Smooth muscle cell (in vitro differentiated cells): ENCODE measurements around the gene ABCB6. TPM values are rescaled to one million over a fixed set of nuclear protein-coding genes. Genes with fewer than 3 reads are reported as not detected.

Experiments used
- DNase-seq: peaks from one replicate; lab custom pipeline; 2025; ENCODE audit not compliant: unreplicated experiment; lab: John Stamatoyannopoulos, UW
- H2AFZ ChIP-seq: fragments of 200-600 bp; sonication (generic); 2 replicates; pipeline ENCODE4 v1.6.0; 2016; ENCODE audit warnings: antibody characterized with exemption, low read depth, mild to moderate bottlenecking
- H3F3A ChIP-seq: fragments of 200-600 bp; sonication (generic); 2 replicates; pipeline ENCODE4 v1.6.0; 2017; ENCODE audit warnings: antibody characterized with exemption, low read depth
- H3K27ac ChIP-seq: fragments of 200-600 bp; sonication (generic); 2 replicates; pipeline ENCODE4 v1.5.1; 2016; ENCODE audit warnings: low read depth, mild to moderate bottlenecking
- H3K27me3 ChIP-seq: fragments of 200-600 bp; sonication (generic); 2 replicates; pipeline ENCODE4 v1.6.1; 2016; ENCODE audit warnings: low read depth, mild to moderate bottlenecking
- H3K36me3 ChIP-seq: fragments of 200-600 bp; sonication (generic); 2 replicates; pipeline ENCODE4 v1.5.1; 2016; ENCODE audit warnings: low read depth
- H3K4me1 ChIP-seq: fragments of 200-600 bp; sonication (generic); 2 replicates; pipeline ENCODE4 v1.5.1; 2016; ENCODE audit warnings: low read depth
- H3K4me2 ChIP-seq: fragments of 200-600 bp; sonication (generic); 2 replicates; pipeline ENCODE4 v1.6.0; 2016; ENCODE audit warnings: mild to moderate bottlenecking
- H3K4me3 ChIP-seq: fragments of 200-600 bp; sonication (generic); 2 replicates; pipeline ENCODE4 v1.5.1; 2016; ENCODE audit warnings: mild to moderate bottlenecking
- H3K79me2 ChIP-seq: fragments of 200-600 bp; sonication (generic); 2 replicates; pipeline ENCODE4 v1.6.0; 2016; ENCODE audit warnings: low read depth, mild to moderate bottlenecking
- H3K9ac ChIP-seq: fragments of 200-600 bp; sonication (generic); 2 replicates; pipeline ENCODE4 v1.6.0; 2016; ENCODE audit warnings: low read depth
- H3K9me3 ChIP-seq: fragments of 200-600 bp; sonication (generic); replicated peaks from 2 replicates; pipeline ENCODE4 v1.5.1; 2016; ENCODE audit warnings: low read depth
- H4K20me1 ChIP-seq: fragments of 200-600 bp; sonication (generic); 2 replicates; pipeline ENCODE4 v1.6.0; 2016; ENCODE audit warnings: low read depth
- CTCF ChIP-seq: fragments of 200-600 bp; sonication (generic); IDR thresholded peaks from 2 replicates; pipeline ENCODE4 v1.5.1; 2017; ENCODE audit warnings: borderline replicate concordance, mild to moderate bottlenecking, antibody characterized with exemption; ENCODE audit not compliant: insufficient read depth, poor library complexity, severe bottlenecking
- WGBS: methylation state at CpG from one replicate; pipeline ENCODE4 v1.1.7; 2016; ENCODE audit warnings: low lambda C conversion rate; 5-methylcytosine and 5-hydroxymethylcytosine counted together
- polyA plus RNA-seq: library from polyadenylated mRNA; unstranded; fragments of >200 nt; fragmentation: Nextera tagmentation; extraction: Ambion mirVana; gene quantifications from 2 replicates; pipeline ENCODE4 v1.2.1, GENCODE V29; 2016
- total RNA-seq: library from RNA; depleted of rRNA; stranded (reverse); fragments of >200 nt; gene quantifications from 2 replicates; pipeline ENCODE4 v1.2.3, GENCODE V29; 2014

ABCB6 gene
- total and polyA plus RNA-seq, 2 experiments from 2014 or later = 18.2 to 41.3 TPM

DNA sequence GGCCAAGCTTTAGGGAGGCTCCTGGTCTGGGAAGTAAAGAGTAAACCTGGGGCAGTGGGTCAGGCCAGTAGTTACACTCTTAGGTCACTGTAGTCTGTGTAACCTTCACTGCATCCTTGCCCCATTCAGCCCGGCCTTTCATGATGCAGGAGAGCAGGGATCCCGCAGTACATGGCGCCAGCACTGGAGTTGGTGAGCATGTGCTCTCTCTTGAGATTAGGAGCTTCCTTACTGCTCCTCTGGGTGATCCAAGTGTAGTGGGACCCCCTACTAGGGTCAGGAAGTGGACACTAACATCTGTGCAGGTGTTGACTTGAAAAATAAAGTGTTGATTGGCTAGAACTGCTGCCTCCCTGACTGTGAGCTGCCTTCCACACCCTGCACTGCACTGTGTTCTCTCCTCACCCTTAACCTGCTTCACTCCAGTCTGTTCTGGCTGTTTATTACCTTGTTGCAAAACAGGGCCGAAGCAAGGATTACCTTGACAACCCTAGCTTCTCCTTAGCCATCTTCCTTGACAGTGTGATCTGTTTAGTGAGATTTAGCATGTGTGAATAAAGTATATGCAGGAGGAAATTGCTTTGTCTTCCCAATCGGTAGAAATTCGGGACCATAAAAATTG lies 35.5 kb downstream of the ABCB6 start:
- Histone ChIP-seq H3K4me3 (no peak overlapping the region), H3K79me2 (peaks cover 14% of the 10 kb centered on the region), H3F3A (no peaks in the 10 kb centered on the region), H3K36me3 (no peaks in the 10 kb centered on the region), H2AFZ (no peak overlapping the region), H3K27ac (no peak overlapping the region), H3K4me2 (no peak overlapping the region), H4K20me1 (peaks cover 7% of the 10 kb centered on the region), H3K9ac (no peak overlapping the region), H3K4me1 (no peaks in the 10 kb centered on the region), H3K27me3 (no peaks in the 10 kb centered on the region), H3K9me3 (no peaks in the 10 kb centered on the region)
- DNase-seq = no peak
- WGBS = 96% methylated on average over 6 of the region's 6 CpGs
- TF ChIP-seq CTCF = no peak

DNA sequence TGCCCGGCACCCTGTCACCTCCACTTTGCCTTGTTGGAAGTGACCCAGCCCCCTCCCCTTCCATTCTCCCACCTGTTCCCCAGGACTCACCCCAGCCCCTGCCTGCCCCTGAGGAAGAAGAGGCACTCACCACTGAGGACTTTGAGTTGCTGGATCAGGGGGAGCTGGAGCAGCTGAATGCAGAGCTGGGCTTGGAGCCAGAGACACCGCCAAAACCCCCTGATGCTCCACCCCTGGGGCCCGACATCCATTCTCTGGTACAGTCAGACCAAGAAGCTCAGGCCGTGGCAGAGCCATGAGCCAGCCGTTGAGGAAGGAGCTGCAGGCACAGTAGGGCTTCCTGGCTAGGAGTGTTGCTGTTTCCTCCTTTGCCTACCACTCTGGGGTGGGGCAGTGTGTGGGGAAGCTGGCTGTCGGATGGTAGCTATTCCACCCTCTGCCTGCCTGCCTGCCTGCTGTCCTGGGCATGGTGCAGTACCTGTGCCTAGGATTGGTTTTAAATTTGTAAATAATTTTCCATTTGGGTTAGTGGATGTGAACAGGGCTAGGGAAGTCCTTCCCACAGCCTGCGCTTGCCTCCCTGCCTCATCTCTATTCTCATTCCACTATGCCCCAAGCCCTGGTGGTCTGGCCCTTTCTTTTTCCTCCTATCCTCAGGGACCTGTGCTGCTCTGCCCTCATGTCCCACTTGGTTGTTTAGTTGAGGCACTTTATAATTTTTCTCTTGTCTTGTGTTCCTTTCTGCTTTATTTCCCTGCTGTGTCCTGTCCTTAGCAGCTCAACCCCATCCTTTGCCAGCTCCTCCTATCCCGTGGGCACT lies 36.2 kb downstream of the ABCB6 start:
- H3K4me1 ChIP-seq = no peaks in the 10 kb centered on the region
- no peak overlapping the region for H3K4me3 ChIP-seq
- WGBS = 93% methylated on average over 8 of the region's 8 CpGs
- H3F3A ChIP-seq = no peaks in the 10 kb centered on the region
- DNase-seq = no peak
- no peaks in the 10 kb centered on the region for H3K36me3 ChIP-seq
- peaks cover 14% of the 10 kb centered on the region for H3K79me2 ChIP-seq
- H2AFZ ChIP-seq = no peak overlapping the region
- H3K27me3 ChIP-seq = no peaks in the 10 kb centered on the region
- H3K4me2 ChIP-seq = no peak overlapping the region
- peaks cover 7% of the 10 kb centered on the region for H4K20me1 ChIP-seq
- no peak for TF ChIP-seq CTCF
- H3K9me3 ChIP-seq = no peaks in the 10 kb centered on the region
- no peak overlapping the region for H3K27ac ChIP-seq
- no peak overlapping the region for H3K9ac ChIP-seq

DNA sequence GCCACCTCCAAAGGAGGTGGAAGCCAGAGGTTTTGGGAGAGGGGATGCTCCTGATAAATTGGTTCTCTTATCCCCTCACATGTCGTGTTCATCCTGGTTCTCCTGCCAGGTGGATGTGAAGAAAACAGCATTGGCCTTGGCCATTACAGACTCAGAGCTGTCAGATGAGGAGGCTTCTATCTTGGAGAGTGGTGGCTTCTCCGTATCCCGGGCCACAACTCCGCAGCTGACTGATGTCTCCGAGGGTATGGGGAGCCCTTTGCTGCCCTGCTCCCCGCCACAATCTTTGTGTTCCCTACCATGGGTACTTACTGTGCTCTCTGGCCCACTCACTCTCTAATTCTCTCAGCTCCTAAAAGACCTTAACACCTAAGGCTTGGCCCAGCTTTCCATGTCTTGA lies 37.2 kb downstream of the ABCB6 start:
- WGBS = 92% methylated on average over 6 of the region's 6 CpGs
- H4K20me1 ChIP-seq = peaks cover 7% of the 10 kb centered on the region
- no peak overlapping the region for H2AFZ ChIP-seq
- no peaks in the 10 kb centered on the region for H3K27me3 ChIP-seq
- peaks cover 14% of the 10 kb centered on the region for H3K79me2 ChIP-seq
- no peak overlapping the region for H3K27ac ChIP-seq
- H3K9ac ChIP-seq = no peak overlapping the region
- no peaks in the 10 kb centered on the region for H3K9me3 ChIP-seq
- TF ChIP-seq CTCF = no peak
- DNase-seq = no peak
- H3K36me3 ChIP-seq = no peaks in the 10 kb centered on the region
- H3K4me2 ChIP-seq = no peak overlapping the region
- no peak overlapping the region for H3K4me3 ChIP-seq
- H3K4me1 ChIP-seq = no peaks in the 10 kb centered on the region
- no peaks in the 10 kb centered on the region for H3F3A ChIP-seq

GRCh38 chr2:219180961-219181360 lies 37.8 kb downstream of the ABCB6 start:
- Histone ChIP-seq H3K4me1 (peaks cover 1% of the 10 kb centered on the region), H3F3A (no peaks in the 10 kb centered on the region), H4K20me1 (peaks cover 7% of the 10 kb centered on the region), H3K27ac (no peak overlapping the region), H3K4me3 (no peak overlapping the region), H2AFZ (no peak overlapping the region), H3K36me3 (no peaks in the 10 kb centered on the region), H3K27me3 (no peaks in the 10 kb centered on the region), H3K79me2 (peaks cover 14% of the 10 kb centered on the region), H3K9me3 (no peaks in the 10 kb centered on the region), H3K9ac (no peak overlapping the region), H3K4me2 (no peak overlapping the region)
- no peak for DNase-seq
- TF ChIP-seq CTCF = no peak
- 90% methylated on average over 5 of the region's 5 CpGs for WGBS
